Suprapubic skin (tissue), 4 donors: Measurements from ENCODE around the gene PLA2G4B. TPM values are rescaled to one million over a fixed set of nuclear protein-coding genes. Genes with fewer than 3 reads are reported as not detected.
A peak's percentile ranks its signal among the peaks of the same experiment; 100 is the strongest.

ENCODE experiments used
- DNase-seq, 2 donors: peaks; one replicate each; pipeline ENCODE4 v3.0.0-alpha.2; 2019; ENCODE audit warnings: low spot score in 2 of 2
- H3K27ac ChIP-seq: fragments of 200-600 bp; sonication (generic); one replicate; pipeline ENCODE4 v1.5.1; 2019
- H3K27me3 ChIP-seq: fragments of 200-600 bp; sonication (generic); one replicate; pipeline ENCODE4 v1.5.1; 2019
- H3K36me3 ChIP-seq: fragments of 200-600 bp; sonication (generic); one replicate; pipeline ENCODE4 v1.5.1; 2019
- H3K4me1 ChIP-seq: fragments of 200-600 bp; sonication (generic); one replicate; pipeline ENCODE4 v1.5.1; 2019
- H3K4me3 ChIP-seq: fragments of 200-600 bp; sonication (generic); one replicate; pipeline ENCODE4 v1.5.1; 2019; ENCODE audit warnings: mild to moderate bottlenecking
- H3K9me3 ChIP-seq: fragments of 200-600 bp; sonication (generic); one replicate; pipeline ENCODE4 v1.5.1; 2019
- CTCF ChIP-seq, 2 donors: fragments of 200-600 bp in 1 of 2; fragments of 450-650 bp in 1 of 2; sonication (generic) in 1 of 2; IDR thresholded peaks; one replicate each; pipeline ENCODE4 v1.5.1; 2016 to 2019; ENCODE audit warnings: antibody characterized with exemption in 2 of 2, mild to moderate bottlenecking in 1 of 2, moderate library complexity in 1 of 2
- EP300 ChIP-seq: sonication (generic); formaldehyde crosslinking; IDR thresholded peaks from one replicate; pipeline ENCODE4 v1.6.1; 2017; ENCODE audit warnings: antibody characterized with exemption
- POLR2A ChIP-seq, 2 donors: fragments of 450-650 bp; IDR thresholded peaks; one replicate each; pipeline ENCODE4 v1.6.1; 2017; ENCODE audit warnings: antibody characterized with exemption in 2 of 2, mild to moderate bottlenecking in 2 of 2, moderate library complexity in 2 of 2
- POLR2AphosphoS5 ChIP-seq, 3 donors: sonication (generic); formaldehyde crosslinking; IDR thresholded peaks; one replicate each; pipeline ENCODE4 v1.6.1; 2017; ENCODE audit warnings: antibody characterized with exemption in 3 of 3
- WGBS: methylation state at CpG from one replicate; pipeline ENCODE4 v1.1.5; 2018; 5-methylcytosine and 5-hydroxymethylcytosine counted together
- total RNA-seq, 4 donors: library from RNA; depleted of rRNA; stranded (reverse); fragments of >200 nt; gene quantifications; one replicate each; pipeline ENCODE4 v1.1.0, GENCODE V29; 2016

PLA2G4B gene
- total RNA-seq, result 100 to 1,000 TPM in 1 of 4 donors, 10 to 100 TPM in 3; 59.7 to 195 (median 73.7) TPM

GRCh38 chr15:41838400-41838897, at the start of gene PLA2G4B:
Gene PLA2G4B (plus strand): TSS chr15:41838847. CDS start chr15:41838914, 67 bp downstream.
- WGBS, result 62% methylated on average over 3 of the region's 6 CpGs
- peak; percentile 77 to 91 (median 80) for TF ChIP-seq POLR2AphosphoS5 (IDR thresholded peaks at IDR 0.05)
- TF ChIP-seq EP300, result no peak
- Histone ChIP-seq H3K27ac (peak within 1 kb of the TSS; percentile 87), H3K4me1 (peaks cover 74% of the 10 kb centered on the region), H3K9me3 (no peaks in the 10 kb centered on the region), H3K36me3 (peaks cover 30% of the 10 kb centered on the region), H3K4me3 (peak within 1 kb of the TSS; percentile 32), H3K27me3 (no peaks in the 10 kb centered on the region)
- DNase-seq, result peak in 1 of 2 donors; percentile 80

GRCh38 chr15:41789236-41789635, 49.4 kb upstream of the PLA2G4B start:
- peak overlapping the region; percentile 15 for H3K27ac ChIP-seq
- TF ChIP-seq POLR2A (IDR thresholded peaks at IDR 0.05) (no peak), EP300 (no peak), CTCF (IDR thresholded peaks at IDR 0.05) (no peak), POLR2AphosphoS5 (IDR thresholded peaks at IDR 0.05) (no peak)
- no peak overlapping the region for H3K4me3 ChIP-seq
- no peaks in the 10 kb centered on the region for H3K9me3 ChIP-seq
- H3K27me3 ChIP-seq, result no peaks in the 10 kb centered on the region
- peaks cover 71% of the 10 kb centered on the region for H3K4me1 ChIP-seq
- no peaks in the 10 kb centered on the region for H3K36me3 ChIP-seq
- WGBS, result 58% methylated on average over 4 of the region's 4 CpGs
- no peak for DNase-seq

GRCh38 chr15:41789662-41790061, 49.0 kb upstream of the PLA2G4B start:
- Histone ChIP-seq H3K36me3 (no peaks in the 10 kb centered on the region), H3K27ac (peak overlapping the region; percentile 25), H3K4me1 (peaks cover 76% of the 10 kb centered on the region), H3K4me3 (no peak overlapping the region), H3K27me3 (no peaks in the 10 kb centered on the region), H3K9me3 (no peaks in the 10 kb centered on the region)
- no peak for TF ChIP-seq CTCF (IDR thresholded peaks at IDR 0.05)
- TF ChIP-seq POLR2AphosphoS5 (IDR thresholded peaks at IDR 0.05), result no peak
- no peak for TF ChIP-seq EP300
- DNase-seq, result no peak

- Histone ChIP-seq H3K27me3 (no peaks in the 10 kb centered on the region), H3K27ac (peak overlapping the region; percentile 25), H3K4me3 (no peak overlapping the region), H3K4me1 (peaks cover 76% of the 10 kb centered on the region), H3K36me3 (no peaks in the 10 kb centered on the region), H3K9me3 (no peaks in the 10 kb centered on the region)
- no peak for DNase-seq
- TF ChIP-seq EP300 (no peak), POLR2A (IDR thresholded peaks at IDR 0.05) (no peak), POLR2AphosphoS5 (IDR thresholded peaks at IDR 0.05) (no peak), CTCF (IDR thresholded peaks at IDR 0.05) (no peak)
- 51% methylated on average over 3 of the region's 3 CpGs for WGBS
These were observed 48.5 kb upstream of the PLA2G4B start for GRCh38 chr15:41790169-41790568.

- DNase-seq, result no peak
- Histone ChIP-seq H3K4me1 (peaks cover 83% of the 10 kb centered on the region), H3K27me3 (no peaks in the 10 kb centered on the region), H3K36me3 (no peaks in the 10 kb centered on the region), H3K9me3 (no peaks in the 10 kb centered on the region), H3K4me3 (no peak overlapping the region), H3K27ac (peak overlapping the region; percentile 25)
- TF ChIP-seq CTCF (IDR thresholded peaks at IDR 0.05) (no peak), EP300 (no peak), POLR2A (IDR thresholded peaks at IDR 0.05) (no peak), POLR2AphosphoS5 (IDR thresholded peaks at IDR 0.05) (no peak)
- 30% methylated on average over 5 of the region's 5 CpGs for WGBS
These were observed 47.7 kb upstream of the PLA2G4B start for GRCh38 chr15:41790756-41791546.
